Osteocyte (in vitro differentiated cells): Measurements from ENCODE around the gene ALK. TPM values are rescaled to one million over a fixed set of nuclear protein-coding genes. Genes with fewer than 3 reads are reported as not detected.

Source experiments
- DNase-seq: peaks from one replicate; pipeline ENCODE4 v3.0.0; 2021; ENCODE audit warnings: mixed read lengths; ENCODE audit not compliant: unreplicated experiment; ENCODE audit errors: extremely low spot score
- H3K27ac Mint-ChIP-seq: one replicate; pipeline ENCODE4 v1.8.0; 2021; ENCODE audit warnings: mild to moderate bottlenecking, mixed read lengths; ENCODE audit not compliant: unreplicated experiment
- H3K27me3 Mint-ChIP-seq: one replicate; pipeline ENCODE4 v1.8.0; 2021; ENCODE audit warnings: mixed read lengths; ENCODE audit not compliant: unreplicated experiment
- H3K36me3 Mint-ChIP-seq: one replicate; pipeline ENCODE4 v1.8.0; 2021; ENCODE audit warnings: mixed read lengths; ENCODE audit not compliant: unreplicated experiment
- H3K4me1 Mint-ChIP-seq: one replicate; pipeline ENCODE4 v1.8.0; 2021; ENCODE audit warnings: mixed read lengths; ENCODE audit not compliant: unreplicated experiment
- H3K4me3 Mint-ChIP-seq: one replicate; pipeline ENCODE4 v1.8.0; 2021; ENCODE audit warnings: mild to moderate bottlenecking, moderate library complexity, mixed read lengths; ENCODE audit not compliant: unreplicated experiment
- H3K9me3 Mint-ChIP-seq: one replicate; pipeline ENCODE4 v1.8.0; 2021; ENCODE audit warnings: mixed read lengths; ENCODE audit not compliant: unreplicated experiment
- total RNA-seq: library from RNA; stranded (reverse); gene quantifications from 2 replicates; pipeline ENCODE4 v1.2.1, GENCODE V29; 2021
- TF ChIP-seq, protein P1 (sequence below): fragments of 200-600 bp; sonication (generic); IDR thresholded peaks from 2 replicates; pipeline ENCODE4 v1.5.0; 2021; ENCODE audit warnings: antibody characterized with exemption, mild to moderate bottlenecking, moderate library complexity

ALK gene
- total RNA-seq, 1 donor from 2014 or later, result not detected

DNA sequence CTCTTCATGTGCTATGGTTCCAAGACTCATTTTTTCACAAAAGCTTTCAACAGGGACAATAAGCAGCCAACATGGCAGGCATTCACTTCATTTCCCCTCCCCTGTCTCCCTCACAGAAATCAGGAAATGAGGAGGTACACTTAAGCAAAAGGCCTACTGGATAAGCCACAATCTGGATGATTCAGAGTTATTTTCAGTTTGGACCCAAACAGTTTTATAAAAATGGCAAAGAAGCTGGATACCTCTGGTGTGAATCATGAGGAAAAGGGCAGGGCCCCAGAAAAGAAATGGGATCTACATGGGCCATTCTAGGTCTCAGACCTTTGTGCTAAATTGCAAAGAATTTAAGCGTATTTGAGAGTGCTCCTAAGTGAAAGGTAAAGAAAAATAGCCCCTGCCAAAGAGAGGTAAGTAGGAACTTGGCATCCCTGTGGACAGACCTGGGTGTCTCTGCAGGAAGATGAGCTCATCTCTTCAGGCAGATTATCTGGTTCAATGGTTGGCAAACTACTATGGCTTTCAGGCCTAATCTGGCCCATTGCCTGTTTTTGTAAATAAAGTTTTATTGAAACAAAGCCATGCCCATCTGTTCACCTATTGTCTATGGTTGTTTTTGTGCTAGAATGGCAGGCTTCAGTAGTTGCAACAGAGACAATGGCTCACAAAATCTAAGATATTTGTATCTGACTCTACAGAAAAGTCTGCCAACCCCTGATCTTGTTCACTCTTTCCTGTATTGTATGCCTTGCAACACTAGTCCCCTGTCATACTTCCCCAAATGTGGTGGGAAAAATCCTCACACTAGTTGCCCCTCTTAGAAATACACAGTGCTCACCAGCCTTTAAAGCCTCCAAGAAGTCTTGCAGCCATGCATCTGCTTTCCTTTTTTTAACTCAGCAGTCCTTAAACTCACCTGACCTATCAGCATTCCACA lies 315.0 kb downstream of the ALK start:
- no peaks in the 10 kb centered on the region for H3K27me3 Mint-ChIP-seq
- no peaks in the 10 kb centered on the region for H3K9me3 Mint-ChIP-seq
- no peak for DNase-seq
- peaks cover 3% of the 10 kb centered on the region for H3K4me1 Mint-ChIP-seq
- TF ChIP-seq, protein P1, sequence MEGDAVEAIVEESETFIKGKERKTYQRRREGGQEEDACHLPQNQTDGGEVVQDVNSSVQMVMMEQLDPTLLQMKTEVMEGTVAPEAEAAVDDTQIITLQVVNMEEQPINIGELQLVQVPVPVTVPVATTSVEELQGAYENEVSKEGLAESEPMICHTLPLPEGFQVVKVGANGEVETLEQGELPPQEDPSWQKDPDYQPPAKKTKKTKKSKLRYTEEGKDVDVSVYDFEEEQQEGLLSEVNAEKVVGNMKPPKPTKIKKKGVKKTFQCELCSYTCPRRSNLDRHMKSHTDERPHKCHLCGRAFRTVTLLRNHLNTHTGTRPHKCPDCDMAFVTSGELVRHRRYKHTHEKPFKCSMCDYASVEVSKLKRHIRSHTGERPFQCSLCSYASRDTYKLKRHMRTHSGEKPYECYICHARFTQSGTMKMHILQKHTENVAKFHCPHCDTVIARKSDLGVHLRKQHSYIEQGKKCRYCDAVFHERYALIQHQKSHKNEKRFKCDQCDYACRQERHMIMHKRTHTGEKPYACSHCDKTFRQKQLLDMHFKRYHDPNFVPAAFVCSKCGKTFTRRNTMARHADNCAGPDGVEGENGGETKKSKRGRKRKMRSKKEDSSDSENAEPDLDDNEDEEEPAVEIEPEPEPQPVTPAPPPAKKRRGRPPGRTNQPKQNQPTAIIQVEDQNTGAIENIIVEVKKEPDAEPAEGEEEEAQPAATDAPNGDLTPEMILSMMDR, result no peak
- no peaks in the 10 kb centered on the region for H3K36me3 Mint-ChIP-seq
- H3K27ac Mint-ChIP-seq, result no peak overlapping the region
- H3K4me3 Mint-ChIP-seq, result no peak overlapping the region

DNA sequence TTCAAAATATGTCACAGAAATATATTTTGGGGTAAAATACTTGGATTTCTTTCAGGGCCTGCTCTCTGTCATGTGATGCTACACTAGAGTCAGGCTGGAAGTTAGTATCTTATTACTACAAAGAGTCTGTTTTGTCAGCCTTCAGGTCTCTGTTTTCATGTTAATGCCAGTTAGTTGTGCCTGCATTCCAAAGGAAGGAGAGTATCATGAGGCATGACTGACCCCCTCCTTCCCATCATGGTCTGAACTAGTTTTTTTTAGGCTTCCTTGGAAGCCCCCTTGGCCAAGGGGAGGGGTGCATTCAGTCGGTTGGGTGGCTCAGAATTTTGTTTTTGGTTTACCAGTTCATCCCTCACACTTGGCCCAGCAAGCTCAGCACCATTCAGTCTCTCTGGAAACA lies 318.0 kb downstream of the ALK start:
- H3K4me3 Mint-ChIP-seq, result no peak overlapping the region
- H3K9me3 Mint-ChIP-seq, result peaks cover 13% of the 10 kb centered on the region
- peaks cover 3% of the 10 kb centered on the region for H3K4me1 Mint-ChIP-seq
- no peaks in the 10 kb centered on the region for H3K27me3 Mint-ChIP-seq
- H3K36me3 Mint-ChIP-seq, result no peaks in the 10 kb centered on the region
- no peak overlapping the region for H3K27ac Mint-ChIP-seq
- DNase-seq, result no peak
- TF ChIP-seq, protein P1, result no peak

DNA sequence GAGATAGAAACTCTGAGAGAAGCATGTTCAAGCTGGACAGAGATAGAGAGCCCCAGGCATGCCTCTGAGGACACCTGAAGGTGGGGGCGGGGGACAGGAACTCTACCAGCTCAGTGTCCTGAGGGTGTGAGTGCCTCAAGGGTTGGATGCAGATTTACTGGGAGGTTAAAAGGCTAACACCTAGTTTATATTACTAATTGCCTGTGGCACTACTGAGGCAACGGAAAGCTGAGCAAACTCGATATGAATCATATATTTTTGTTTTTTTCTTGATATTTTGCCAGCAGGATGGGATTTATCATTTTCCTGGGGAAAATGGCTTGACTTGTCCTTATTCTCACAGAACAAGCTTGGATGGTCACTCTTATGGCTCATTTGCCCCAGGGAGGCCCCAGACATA lies 319.5 kb downstream of the ALK start:
- Mint-ChIP-seq H3K4me3 (no peak overlapping the region), H3K9me3 (peaks cover 13% of the 10 kb centered on the region), H3K4me1 (peaks cover 3% of the 10 kb centered on the region), H3K27ac (no peak overlapping the region), H3K27me3 (no peaks in the 10 kb centered on the region), H3K36me3 (no peaks in the 10 kb centered on the region)
- DNase-seq, result no peak
- TF ChIP-seq, protein P1, result no peak

DNA sequence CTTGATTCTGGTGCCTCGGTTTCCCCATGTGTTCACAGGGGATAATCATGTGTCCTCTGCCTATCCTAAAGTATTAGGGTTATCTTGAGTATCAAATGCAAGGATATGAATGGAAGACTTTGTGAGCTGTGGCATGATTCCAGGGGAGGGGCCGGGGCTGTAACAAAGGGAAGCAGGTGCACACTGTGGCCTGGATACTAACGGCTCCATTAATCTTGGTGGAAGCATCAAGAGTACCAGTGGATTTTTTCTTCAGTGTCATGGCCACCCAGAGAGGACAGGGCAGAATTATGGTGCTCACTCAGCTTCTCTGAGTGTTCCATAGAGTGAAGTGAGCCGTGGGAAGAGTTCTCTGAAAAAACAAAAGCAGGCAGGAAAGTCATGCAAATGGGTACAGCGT lies 320.1 kb downstream of the ALK start:
- DNase-seq, result no peak
- Mint-ChIP-seq H3K4me3 (no peak overlapping the region), H3K27ac (no peak overlapping the region), H3K36me3 (no peaks in the 10 kb centered on the region), H3K27me3 (no peaks in the 10 kb centered on the region), H3K4me1 (peaks cover 3% of the 10 kb centered on the region), H3K9me3 (peaks cover 13% of the 10 kb centered on the region)
- TF ChIP-seq, protein P1, result no peak

DNA sequence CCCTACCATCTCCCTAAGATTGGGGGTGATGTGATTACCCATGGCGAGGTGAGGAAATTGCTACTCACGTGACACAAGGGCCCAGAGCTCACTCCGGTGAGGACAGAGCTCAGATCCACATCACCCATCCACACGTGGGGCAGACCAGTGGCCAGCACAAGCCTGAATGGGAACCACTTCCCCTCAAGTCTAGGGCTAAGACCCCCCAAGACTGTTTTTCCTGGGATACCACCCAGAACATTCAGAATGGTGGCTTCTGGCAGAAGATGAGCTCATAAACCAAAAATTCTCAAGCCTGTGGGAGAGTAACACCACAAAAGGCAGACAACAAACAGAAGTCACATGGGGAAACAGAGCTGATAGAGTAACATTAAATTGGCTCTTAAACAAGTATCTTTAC lies 321.4 kb downstream of the ALK start:
- Mint-ChIP-seq H3K27ac (no peak overlapping the region), H3K4me1 (no peaks in the 10 kb centered on the region), H3K4me3 (no peak overlapping the region), H3K27me3 (no peaks in the 10 kb centered on the region), H3K36me3 (no peaks in the 10 kb centered on the region), H3K9me3 (peaks cover 13% of the 10 kb centered on the region)
- TF ChIP-seq, protein P1, result no peak
- DNase-seq, result no peak
